GM12874 (cell line): ENCODE measurements around the gene GABRG3.

Source experiments
- TF ChIP-seq, protein P1 (sequence below): IDR thresholded peaks from 2 replicates; pipeline ENCODE4 v1.5.1; 2011; ENCODE audit warnings: low read depth, mild to moderate bottlenecking, control low read depth, low read length, moderate library complexity; ENCODE audit not compliant: insufficient read depth

The GABRG3 gene

DNA sequence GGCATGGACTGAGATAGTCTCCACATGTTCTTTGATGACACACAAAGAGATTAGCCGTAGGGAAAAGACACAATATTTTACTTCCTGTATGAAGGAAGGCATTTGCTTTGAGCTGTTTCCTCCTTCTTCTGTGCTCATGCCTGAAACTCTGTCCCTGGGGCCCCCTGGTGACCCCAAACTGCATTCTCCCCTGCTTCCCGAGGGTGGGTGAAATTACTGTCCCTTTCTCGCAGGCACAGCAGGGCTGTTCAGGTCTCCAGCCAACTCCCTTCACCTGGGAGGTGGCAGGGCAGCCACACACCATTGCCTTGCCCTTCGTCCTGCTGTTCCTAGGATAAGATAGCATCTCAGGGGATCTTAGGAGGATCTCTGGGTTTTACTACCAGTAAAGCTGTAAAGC is 79.2 kb downstream of the GABRG3 start:
- TF ChIP-seq, protein P1, sequence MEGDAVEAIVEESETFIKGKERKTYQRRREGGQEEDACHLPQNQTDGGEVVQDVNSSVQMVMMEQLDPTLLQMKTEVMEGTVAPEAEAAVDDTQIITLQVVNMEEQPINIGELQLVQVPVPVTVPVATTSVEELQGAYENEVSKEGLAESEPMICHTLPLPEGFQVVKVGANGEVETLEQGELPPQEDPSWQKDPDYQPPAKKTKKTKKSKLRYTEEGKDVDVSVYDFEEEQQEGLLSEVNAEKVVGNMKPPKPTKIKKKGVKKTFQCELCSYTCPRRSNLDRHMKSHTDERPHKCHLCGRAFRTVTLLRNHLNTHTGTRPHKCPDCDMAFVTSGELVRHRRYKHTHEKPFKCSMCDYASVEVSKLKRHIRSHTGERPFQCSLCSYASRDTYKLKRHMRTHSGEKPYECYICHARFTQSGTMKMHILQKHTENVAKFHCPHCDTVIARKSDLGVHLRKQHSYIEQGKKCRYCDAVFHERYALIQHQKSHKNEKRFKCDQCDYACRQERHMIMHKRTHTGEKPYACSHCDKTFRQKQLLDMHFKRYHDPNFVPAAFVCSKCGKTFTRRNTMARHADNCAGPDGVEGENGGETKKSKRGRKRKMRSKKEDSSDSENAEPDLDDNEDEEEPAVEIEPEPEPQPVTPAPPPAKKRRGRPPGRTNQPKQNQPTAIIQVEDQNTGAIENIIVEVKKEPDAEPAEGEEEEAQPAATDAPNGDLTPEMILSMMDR = no peak

DNA sequence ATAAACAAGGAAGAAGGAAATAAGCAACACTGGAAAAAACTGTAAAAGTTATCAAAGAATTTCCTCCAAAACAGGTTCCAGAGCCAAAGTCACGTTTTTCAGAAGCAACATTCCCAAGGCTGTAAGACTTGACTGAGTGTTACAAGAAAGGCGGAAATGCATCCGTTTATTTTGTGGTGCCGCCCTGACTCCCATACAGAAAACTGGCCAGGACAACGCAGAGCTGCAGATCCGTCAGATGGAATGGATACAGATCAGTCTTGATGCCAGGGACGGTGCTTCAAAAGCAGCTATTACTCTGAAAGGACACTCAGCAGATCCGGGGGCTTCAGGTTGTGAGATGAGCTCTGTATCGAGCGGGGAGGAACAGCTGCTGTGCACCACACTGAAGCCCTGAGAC is 83.4 kb downstream of the GABRG3 start:
- TF ChIP-seq, protein P1 = no peak

DNA sequence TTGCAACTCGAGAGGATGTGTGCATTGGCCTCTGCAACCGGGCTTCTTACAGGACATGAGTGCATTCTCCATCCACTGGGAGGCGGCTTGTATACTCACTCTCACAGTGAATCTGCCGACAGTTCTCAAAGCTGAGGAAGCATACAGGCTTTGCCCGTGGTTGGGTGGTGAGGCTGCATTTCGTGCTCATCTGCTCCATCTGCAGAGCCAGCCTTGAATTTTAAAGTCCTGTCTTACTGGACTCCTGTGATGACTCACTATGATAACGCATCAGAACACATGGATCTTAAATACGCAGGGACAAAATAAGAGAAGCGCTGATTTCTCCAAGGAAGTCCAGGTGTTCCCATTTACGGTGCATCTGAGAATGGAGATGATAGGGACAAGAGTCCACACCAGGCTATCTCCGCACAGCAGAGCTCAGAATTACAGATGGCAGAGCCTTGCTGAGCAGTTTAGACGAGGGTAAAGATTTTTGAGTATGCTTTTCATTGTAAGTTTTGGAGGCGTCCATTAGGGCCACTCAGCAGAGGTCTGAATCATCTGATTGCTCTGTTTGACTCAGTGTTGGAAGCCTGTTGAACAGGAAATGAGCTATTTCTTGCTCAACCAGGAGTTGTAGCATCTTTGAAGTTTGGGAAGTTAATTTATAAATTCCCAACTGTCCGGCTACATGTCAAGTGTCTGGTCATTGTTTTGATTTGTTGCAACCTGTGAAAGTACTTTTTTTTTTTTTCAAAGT is 87.1 kb downstream of the GABRG3 start:
- TF ChIP-seq, protein P1 = no peak

DNA sequence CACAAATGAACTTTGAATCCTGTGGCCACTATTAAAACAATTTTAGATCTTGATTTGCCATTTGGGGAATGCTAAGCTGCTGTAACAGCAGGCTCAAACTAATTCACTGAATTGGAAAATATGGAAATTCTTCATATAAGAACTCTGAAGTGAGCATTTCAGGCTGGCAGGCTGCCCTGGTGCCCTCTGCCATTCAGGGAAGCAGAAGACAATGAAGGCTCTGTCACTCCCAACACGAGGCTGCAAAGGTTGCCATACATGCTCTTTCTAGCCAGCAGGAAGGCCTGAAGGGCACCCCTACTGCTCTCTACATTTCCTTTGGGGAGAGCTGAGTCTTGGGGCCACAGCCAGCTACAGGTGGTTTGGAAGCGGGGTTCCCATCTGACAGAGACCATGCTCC is 88.0 kb downstream of the GABRG3 start:
- TF ChIP-seq, protein P1 = no peak

DNA sequence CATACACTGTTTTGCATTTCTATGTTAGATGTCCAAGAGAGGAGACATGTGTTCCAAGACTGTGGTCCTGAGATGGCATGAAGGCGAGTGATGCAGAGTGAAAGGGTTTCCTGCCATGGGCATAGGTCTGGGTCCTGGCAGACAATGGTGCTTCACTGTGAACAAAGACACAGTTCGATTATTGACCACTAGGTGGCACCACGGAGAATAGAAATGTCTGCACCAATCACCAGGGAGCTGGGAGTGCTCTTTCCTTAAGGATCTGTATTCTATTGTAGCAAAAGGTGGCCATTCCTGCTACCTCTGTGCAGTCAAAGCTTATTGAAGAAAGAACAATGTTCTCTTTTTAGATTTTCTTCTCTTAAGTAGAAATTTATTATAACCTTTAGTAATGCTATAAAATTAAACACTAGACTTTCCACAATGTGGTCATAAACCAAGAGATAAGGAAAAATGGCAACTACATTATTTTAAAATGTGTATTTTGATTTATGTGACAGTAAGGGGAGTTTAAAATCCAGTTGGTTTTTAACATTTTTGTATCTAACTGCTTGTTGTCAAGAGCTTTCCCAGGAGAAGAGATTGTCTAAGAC is 88.7 kb downstream of the GABRG3 start:
- TF ChIP-seq, protein P1 = peak; percentile 50

DNA sequence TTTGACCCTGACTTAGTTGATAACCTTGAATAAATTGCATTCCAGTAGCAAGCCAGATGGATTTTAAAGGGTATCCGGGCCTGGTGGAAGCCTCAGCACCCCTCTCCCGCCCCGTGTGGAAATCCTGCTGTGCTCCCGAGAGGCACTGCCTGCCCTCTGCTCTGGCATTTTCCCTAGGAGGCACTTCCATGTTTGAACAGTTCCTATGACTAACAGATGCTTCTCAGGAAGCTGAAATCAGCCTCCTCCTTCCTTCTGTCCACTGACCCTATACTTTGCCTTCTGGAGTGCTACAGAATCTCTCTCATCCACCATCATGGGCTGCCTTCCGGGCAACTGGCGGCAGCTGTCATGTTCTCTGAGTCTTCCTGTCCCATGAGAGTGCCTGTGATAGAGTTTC is 90.8 kb downstream of the GABRG3 start:
- TF ChIP-seq, protein P1 = no peak

DNA sequence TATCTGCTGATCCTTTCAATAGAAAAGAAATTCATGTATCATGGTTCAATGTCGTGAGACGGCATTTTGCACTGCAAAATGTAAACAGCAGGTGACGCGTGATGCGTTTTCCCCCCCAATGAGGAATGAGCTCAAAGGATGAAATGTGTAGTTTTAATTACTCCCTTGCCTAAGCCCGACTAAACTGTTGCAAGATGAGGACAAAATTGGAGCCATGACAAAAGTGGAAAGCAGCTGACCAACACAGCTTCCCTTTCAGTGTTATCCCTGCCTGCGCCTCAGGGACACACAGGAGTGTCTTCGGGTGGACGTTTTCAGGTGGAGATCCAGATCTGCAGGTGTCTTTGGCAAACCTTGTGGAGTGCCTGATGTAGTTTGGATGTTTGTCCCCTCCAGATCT is 92.0 kb downstream of the GABRG3 start:
- TF ChIP-seq, protein P1 = no peak
